Left lung (tissue), 10 donors: Measurements from ENCODE around the gene YWHAE. TPM values are rescaled to one million over a fixed set of nuclear protein-coding genes. Genes with fewer than 3 reads are reported as not detected.
A peak's percentile ranks its signal among the peaks of the same experiment; 100 is the strongest.

Experiments used
- ATAC-seq: fragments of 200-7000 bp; cut with Tn5 transposase; one replicate; pipeline ENCODE4 v1.9.1; 2020; ENCODE audit warnings: moderate library complexity
- DNase-seq, 4 donors: peaks; one replicate each; pipeline ENCODE4 v3.0.0-alpha.2; 2013 to 2020
- H3K27ac ChIP-seq, 2 donors: fragments of 200-600 bp; sonication (generic) in 1 of 2; one replicate each; pipeline versions ENCODE4 v1.5.0 to v1.8.0; 2020 to 2021
- H3K27me3 ChIP-seq, 2 donors: fragments of 200-600 bp; sonication (generic) in 1 of 2; one replicate each; pipeline versions ENCODE4 v1.5.0 to v1.8.0; 2020 to 2021
- H3K36me3 ChIP-seq, 2 donors: fragments of 200-600 bp; sonication (generic) in 1 of 2; one replicate each; pipeline versions ENCODE4 v1.5.0 to v1.8.0; 2020 to 2021
- H3K4me1 ChIP-seq, 2 donors: fragments of 200-600 bp; one replicate each; pipeline ENCODE4 v1.8.0; 2021
- H3K4me3 ChIP-seq, 2 donors: fragments of 200-600 bp; sonication (generic) in 1 of 2; one replicate each; pipeline versions ENCODE4 v1.5.0 to v1.8.0; 2020 to 2021; ENCODE audit warnings: mild to moderate bottlenecking in 1 of 2
- H3K9me3 ChIP-seq, 2 donors: fragments of 200-600 bp; sonication (generic) in 1 of 2; one replicate each; pipeline versions ENCODE4 v1.5.0 to v1.8.0; 2020 to 2021
- intact Hi-C, 2 donors: fragments of 100-400 bp; cut with DNase I; formaldehyde crosslinking; loops; one replicate each; pipeline versions ENCODE4 v1.11.2 to v1.14.2; 2022
- polyA plus RNA-seq, 6 donors: library from polyadenylated mRNA; unstranded; fragments of 120-200 nt; gene quantifications; one replicate each; pipeline ENCODE4 v1.2.1, GENCODE V29; 2013; ENCODE audit not compliant: insufficient read length in 6 of 6
- total RNA-seq, 2 donors: library from RNA; stranded (reverse); fragmentation: NEBNext Ultra II Directional; extraction: Animal tissue kit (Norgen Biotek cat#: 25700); gene quantifications; one replicate each; pipeline ENCODE4 v1.2.1, GENCODE V29; 2021
- TF ChIP-seq, protein P1 (sequence below), 2 donors: fragments of 200-600 bp; sonication (generic) in 1 of 2; IDR thresholded peaks; one replicate each; pipeline versions ENCODE4 v1.5.0 to v1.8.0; 2021; ENCODE audit warnings: antibody characterized with exemption in 2 of 2
- donor health status: DM: no; HTN: yes; CAD: no.
- donor health status: DM: no; HTN: no; CAD: no.

YWHAE gene
- total and polyA plus RNA-seq, 8 donors: 437 to 933 (median 780) TPM

DNA sequence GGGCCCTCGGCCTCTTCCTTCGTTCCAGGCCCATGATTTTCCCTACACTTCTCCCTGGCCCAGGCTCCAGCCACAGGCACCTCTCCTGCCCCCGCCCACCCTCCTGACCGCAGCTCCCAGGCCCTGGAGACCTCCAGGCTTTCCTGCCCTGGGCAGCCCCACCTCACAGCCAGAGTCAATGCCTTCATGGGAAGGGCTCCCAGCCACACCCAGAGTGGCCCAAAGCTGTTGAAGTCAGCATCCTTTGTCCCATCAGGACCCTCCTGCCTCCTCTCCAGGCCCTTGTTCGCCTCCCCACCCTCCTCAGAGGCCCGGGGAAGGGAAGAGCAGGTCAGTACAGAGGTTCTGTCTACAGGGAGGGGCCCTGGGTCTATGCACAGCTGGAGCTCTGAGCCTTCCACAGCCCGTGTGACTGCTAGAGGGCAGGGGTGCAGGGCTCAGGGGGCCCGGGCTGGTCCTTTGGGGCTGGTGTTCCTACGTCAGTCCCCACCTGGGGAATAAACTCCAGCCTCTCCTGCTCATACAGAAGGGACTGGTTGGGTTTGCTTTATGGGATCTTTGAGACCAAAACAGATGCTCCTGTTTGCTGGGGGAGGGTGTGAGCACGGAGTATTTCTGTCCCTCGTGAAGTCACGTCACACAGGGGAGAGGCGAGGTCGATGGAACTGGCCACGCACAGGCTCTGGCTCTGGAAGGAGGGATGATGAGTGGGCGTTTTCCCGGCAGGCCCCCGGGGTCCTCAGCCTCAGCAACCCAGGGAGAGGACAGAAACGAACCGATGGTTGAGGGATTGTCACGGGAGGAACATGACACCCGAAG, 100.3 kb downstream of the YWHAE start:
- H3K4me3 ChIP-seq: no peak overlapping the region
- TF ChIP-seq, protein P1, sequence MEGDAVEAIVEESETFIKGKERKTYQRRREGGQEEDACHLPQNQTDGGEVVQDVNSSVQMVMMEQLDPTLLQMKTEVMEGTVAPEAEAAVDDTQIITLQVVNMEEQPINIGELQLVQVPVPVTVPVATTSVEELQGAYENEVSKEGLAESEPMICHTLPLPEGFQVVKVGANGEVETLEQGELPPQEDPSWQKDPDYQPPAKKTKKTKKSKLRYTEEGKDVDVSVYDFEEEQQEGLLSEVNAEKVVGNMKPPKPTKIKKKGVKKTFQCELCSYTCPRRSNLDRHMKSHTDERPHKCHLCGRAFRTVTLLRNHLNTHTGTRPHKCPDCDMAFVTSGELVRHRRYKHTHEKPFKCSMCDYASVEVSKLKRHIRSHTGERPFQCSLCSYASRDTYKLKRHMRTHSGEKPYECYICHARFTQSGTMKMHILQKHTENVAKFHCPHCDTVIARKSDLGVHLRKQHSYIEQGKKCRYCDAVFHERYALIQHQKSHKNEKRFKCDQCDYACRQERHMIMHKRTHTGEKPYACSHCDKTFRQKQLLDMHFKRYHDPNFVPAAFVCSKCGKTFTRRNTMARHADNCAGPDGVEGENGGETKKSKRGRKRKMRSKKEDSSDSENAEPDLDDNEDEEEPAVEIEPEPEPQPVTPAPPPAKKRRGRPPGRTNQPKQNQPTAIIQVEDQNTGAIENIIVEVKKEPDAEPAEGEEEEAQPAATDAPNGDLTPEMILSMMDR (IDR thresholded peaks at IDR 0.05): no peak
- H3K27ac ChIP-seq: no peak overlapping the region
- H3K27me3 ChIP-seq: peaks cover 8 to 57% of the 10 kb centered on the region in 2 donors
- no peak for DNase-seq
- no peaks in the 10 kb centered on the region for H3K36me3 ChIP-seq
- intact Hi-C loops: no loop called here
- H3K9me3 ChIP-seq: no peaks in the 10 kb centered on the region
- peaks cover 0 to 6% of the 10 kb centered on the region in 2 donors for H3K4me1 ChIP-seq
- ATAC-seq: no peak

DNA sequence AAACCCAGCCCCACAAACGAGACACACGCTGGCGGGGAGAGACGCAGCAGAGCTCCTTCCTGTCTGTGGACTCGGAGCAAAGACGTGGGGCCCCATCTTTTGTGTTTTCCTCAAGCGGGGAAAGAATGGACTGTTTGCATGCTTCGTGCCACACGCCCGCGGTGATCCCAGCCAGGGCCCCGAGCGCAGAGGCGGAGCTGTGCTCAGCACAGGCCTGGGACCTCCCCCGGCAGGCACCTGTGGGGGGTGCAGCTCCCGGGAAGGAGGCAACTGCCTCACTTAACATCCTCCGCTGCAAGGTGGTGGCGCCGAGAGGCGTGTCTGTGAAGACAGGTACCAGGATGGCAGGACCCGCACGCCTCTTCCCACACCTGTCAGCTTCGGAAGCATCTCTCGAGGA, 101.4 kb downstream of the YWHAE start:
- H3K27me3 ChIP-seq: peaks cover 8 to 52% of the 10 kb centered on the region in 2 donors
- H3K36me3 ChIP-seq: no peaks in the 10 kb centered on the region
- TF ChIP-seq, protein P1 (IDR thresholded peaks at IDR 0.05): no peak
- H3K27ac ChIP-seq: no peak overlapping the region
- no peaks in the 10 kb centered on the region for H3K9me3 ChIP-seq
- peak; percentile 66 for ATAC-seq
- H3K4me1 ChIP-seq: peaks cover 0 to 6% of the 10 kb centered on the region in 2 donors
- intact Hi-C loops: no loop called here
- DNase-seq: no peak
- H3K4me3 ChIP-seq: no peak overlapping the region

Other genes with a start within 250 kb of the YWHAE start
- 100 to 1,000 TPM; 147 to 187 TPM for gene ABR, start 220.2 kb downstream of the YWHAE start, total RNA-seq
- gene ABR, start 220.2 kb downstream of the YWHAE start, polyA plus RNA-seq: 10 to 100 TPM; 59.0 to 85.5 (median 73.7) TPM
- not detected for gene BHLHA9, start 129.8 kb downstream of the YWHAE start, total RNA-seq
- gene BHLHA9, start 129.8 kb downstream of the YWHAE start, polyA plus RNA-seq: not detected
- gene TRARG1, start 120.6 kb downstream of the YWHAE start, total RNA-seq: not detected
- not detected for gene TRARG1, start 120.6 kb downstream of the YWHAE start, polyA plus RNA-seq
- 10 to 100 TPM; 65.4 to 84.0 TPM for gene CRK, start 56.0 kb upstream of the YWHAE start, total RNA-seq
- gene CRK, start 56.0 kb upstream of the YWHAE start, polyA plus RNA-seq: 10 to 100 TPM; 51.0 to 61.3 (median 54.4) TPM
- gene MYO1C, start 92.5 kb upstream of the YWHAE start, total RNA-seq: 100 to 1,000 TPM; 242 to 282 TPM
- 10 to 100 TPM; 65.5 to 96.7 (median 76.3) TPM for gene MYO1C, start 92.5 kb upstream of the YWHAE start, polyA plus RNA-seq
- gene INPP5K, start 116.4 kb upstream of the YWHAE start, total RNA-seq: 10 to 100 TPM; 41.9 to 51.1 TPM
- 10 to 100 TPM; 23.6 to 34.1 (median 26.5) TPM for gene INPP5K, start 116.4 kb upstream of the YWHAE start, polyA plus RNA-seq
- 10 to 100 TPM; 64.1 to 96.8 TPM for gene PITPNA, start 162.6 kb upstream of the YWHAE start, total RNA-seq
- 10 to 100 TPM; 58.4 to 77.7 (median 61.9) TPM for gene PITPNA, start 162.6 kb upstream of the YWHAE start, polyA plus RNA-seq
- gene SLC43A2, start 228.6 kb upstream of the YWHAE start, total RNA-seq: 10 to 100 TPM; 53.1 to 87.9 TPM
- 10 to 100 TPM; 25.6 to 30.0 (median 26.5) TPM for gene SLC43A2, start 228.6 kb upstream of the YWHAE start, polyA plus RNA-seq
- gene SCARF1, start 245.5 kb upstream of the YWHAE start, total RNA-seq: 10 to 100 TPM; 24.8 to 33.0 TPM
- gene SCARF1, start 245.5 kb upstream of the YWHAE start, polyA plus RNA-seq: 10 to 100 TPM; 17.6 to 23.9 (median 19.8) TPM
- gene RILP, start 249.6 kb upstream of the YWHAE start, total RNA-seq: 10 to 100 TPM; 21.2 to 34.7 TPM
- 10 to 100 TPM in 1 of 6 donors, 1 to 10 TPM in 5; 6.3 to 10.1 (median 7.0) TPM for gene RILP, start 249.6 kb upstream of the YWHAE start, polyA plus RNA-seq